Vagina (tissue), 2 donors: ENCODE measurements around the gene FAM9C.

Experiments
- POLR2A ChIP-seq, 2 donors: fragments of 450-650 bp; IDR thresholded peaks; one replicate each; pipeline ENCODE4 v1.6.1; 2017; ENCODE audit warnings: antibody characterized with exemption in 2 of 2, mild to moderate bottlenecking in 2 of 2, moderate library complexity in 2 of 2
- POLR2AphosphoS5 ChIP-seq, 2 donors: sonication (generic); formaldehyde crosslinking; IDR thresholded peaks; one replicate each; pipeline ENCODE4 v1.9.0; 2017; ENCODE audit warnings: antibody characterized with exemption in 2 of 2, mild to moderate bottlenecking in 2 of 2, low read depth in 1 of 2; ENCODE audit not compliant: insufficient read depth in 1 of 2
- TF ChIP-seq, protein P1 (sequence below), 3 experiments: fragments of 450-650 bp in 2 of 3; fragments of 200-600 bp in 1 of 3; sonication (generic) in 1 of 3; IDR thresholded peaks; one replicate each; pipeline ENCODE4 v1.5.1; 2017 to 2019; ENCODE audit warnings: antibody characterized with exemption in 3 of 3, mild to moderate bottlenecking in 2 of 3, moderate library complexity in 2 of 3

DNA sequence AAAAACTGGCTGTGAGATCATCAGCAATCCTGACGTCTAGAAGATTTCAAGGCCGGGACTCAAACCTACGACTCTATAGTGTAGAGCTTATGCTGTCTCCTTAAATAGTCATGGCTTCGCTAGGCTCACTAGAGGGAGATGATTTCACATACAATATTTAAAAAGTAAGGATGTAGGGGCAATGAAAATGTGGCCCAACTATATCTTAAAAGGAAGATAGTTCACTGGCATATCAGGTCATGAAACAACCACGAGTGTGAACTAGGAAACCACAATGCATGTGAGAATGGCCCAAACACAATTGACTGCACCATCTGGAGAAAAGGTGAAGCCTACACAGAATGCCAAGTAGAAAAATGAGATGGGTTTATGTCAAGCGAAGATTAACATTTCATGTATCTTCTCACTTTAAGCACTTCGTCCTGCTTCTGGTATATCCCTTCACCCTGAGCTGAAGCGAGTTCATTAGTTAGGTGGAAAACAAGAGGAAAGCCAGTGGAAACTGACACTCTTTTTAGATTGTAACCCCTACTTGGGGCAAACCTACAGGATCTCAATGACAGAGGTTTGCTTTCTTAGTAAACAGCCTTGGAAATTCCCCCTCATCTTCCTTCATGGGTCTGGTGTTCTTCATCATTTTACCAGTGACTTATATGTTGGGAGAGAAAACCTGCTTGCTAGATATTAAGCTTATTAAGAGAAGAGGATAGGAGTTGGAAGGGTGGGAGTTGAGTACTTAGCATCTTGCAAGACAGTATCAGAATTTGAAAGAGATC lies 17.4 kb downstream of the FAM9C start:
- TF ChIP-seq POLR2A (IDR thresholded peaks at IDR 0.05) (no peak), POLR2AphosphoS5 (IDR thresholded peaks at IDR 0.05; ENCODE audit: insufficient read depth in 1 of 2, low read depth in 1 of 2) (no peak)
- TF ChIP-seq, protein P1, sequence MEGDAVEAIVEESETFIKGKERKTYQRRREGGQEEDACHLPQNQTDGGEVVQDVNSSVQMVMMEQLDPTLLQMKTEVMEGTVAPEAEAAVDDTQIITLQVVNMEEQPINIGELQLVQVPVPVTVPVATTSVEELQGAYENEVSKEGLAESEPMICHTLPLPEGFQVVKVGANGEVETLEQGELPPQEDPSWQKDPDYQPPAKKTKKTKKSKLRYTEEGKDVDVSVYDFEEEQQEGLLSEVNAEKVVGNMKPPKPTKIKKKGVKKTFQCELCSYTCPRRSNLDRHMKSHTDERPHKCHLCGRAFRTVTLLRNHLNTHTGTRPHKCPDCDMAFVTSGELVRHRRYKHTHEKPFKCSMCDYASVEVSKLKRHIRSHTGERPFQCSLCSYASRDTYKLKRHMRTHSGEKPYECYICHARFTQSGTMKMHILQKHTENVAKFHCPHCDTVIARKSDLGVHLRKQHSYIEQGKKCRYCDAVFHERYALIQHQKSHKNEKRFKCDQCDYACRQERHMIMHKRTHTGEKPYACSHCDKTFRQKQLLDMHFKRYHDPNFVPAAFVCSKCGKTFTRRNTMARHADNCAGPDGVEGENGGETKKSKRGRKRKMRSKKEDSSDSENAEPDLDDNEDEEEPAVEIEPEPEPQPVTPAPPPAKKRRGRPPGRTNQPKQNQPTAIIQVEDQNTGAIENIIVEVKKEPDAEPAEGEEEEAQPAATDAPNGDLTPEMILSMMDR (IDR thresholded peaks at IDR 0.05), result no peak
